HCT116 (cell line): ENCODE results near the gene AZIN2. TPM values are rescaled to one million over a fixed set of nuclear protein-coding genes. Genes with fewer than 3 reads are reported as not detected.
"Not testable (repeated sequence)": the region's sequence is repeated elsewhere in the genome, so short reads cannot be mapped to it uniquely, and the experiment has no call there.

Experiments used
- ATAC-seq: fragments of 200-7000 bp; cut with Tn5 transposase; 2 replicates; pipeline ENCODE4 v1.9.1; 2020; ENCODE audit warnings: mild to moderate bottlenecking, moderate library complexity
- BruUV-seq: library from RNA; stranded (reverse); fragments of 400-500 nt; replicated peaks from 2 replicates; lab custom pipeline; 2021; lab: Mats Ljungman, UMichigan
- CTCF ChIA-PET: fragments of 300-600 bp; sonication (Branson Sonifier 250); formaldehyde crosslinking; loops from one replicate; lab custom pipeline; 2021; ENCODE audit warnings: antibody characterized with exemption; lab: Charles Lee
- POLR2A ChIA-PET: fragments of 300-600, 350-600 bp; sonication (Branson Sonifier 250); formaldehyde crosslinking; loops from one replicate; lab custom pipeline; 2021; ENCODE audit warnings: antibody characterized with exemption; lab: Charles Lee
- RAD21 ChIA-PET, 2 experiments: fragments of 300-600 bp; sonication (Branson Sonifier 250); formaldehyde crosslinking; loops; one replicate each; lab custom pipeline; 2023; ENCODE audit warnings: low total read pairs in 2 of 2; ENCODE audit not compliant: uncharacterized antibody in 2 of 2, unreplicated experiment in 2 of 2, low non-redundant PET in 1 of 2; lab: Charles Lee
- DNase-seq: peaks from one replicate; pipeline ENCODE4 v3.0.0-alpha.2; 2010; ENCODE audit warnings: low read depth, low spot score
- H2AFZ ChIP-seq: fragments of 200-600 bp; shearing (Covaris generic), sonication (generic); 2 replicates; pipeline ENCODE4 v1.6.1; 2017; ENCODE audit warnings: low read depth, mixed run types, mixed read lengths, antibody characterized with exemption, low read length; ENCODE audit not compliant: poor library complexity, severe bottlenecking
- H3K27ac ChIP-seq: 2 replicates; pipeline ENCODE4 v1.5.1; 2012; ENCODE audit warnings: low read depth, low read length
- H3K27me3 ChIP-seq: fragments of 200-600 bp; sonication (generic); 2 replicates; pipeline ENCODE4 v1.6.1; 2016; ENCODE audit warnings: mixed run types, low read length, mixed read lengths; ENCODE audit not compliant: insufficient read depth
- H3K36me3 ChIP-seq, 2 experiments: fragments of 200-500 bp in 1 of 2; fragments of 200-600 bp in 1 of 2; sonication (Bioruptor generic) in 1 of 2; sonication (generic) in 1 of 2; 2 replicates each; pipeline versions ENCODE4 v1.5.1 to v1.6.1; 2014 to 2016; ENCODE audit warnings: low read length in 2 of 2, inconsistent platforms in 1 of 2, mixed read lengths in 1 of 2, mixed run types in 1 of 2; ENCODE audit not compliant: insufficient read depth in 2 of 2, control insufficient read depth in 1 of 2
- H3K4me1 ChIP-seq, 2 experiments: fragments of 200-600 bp in 1 of 2; sonication (generic) in 1 of 2; 2 replicates each; pipeline versions ENCODE4 v1.5.1 to v1.6.1; 2012 to 2017; ENCODE audit warnings: low read length in 2 of 2, inconsistent platforms in 1 of 2, mild to moderate bottlenecking in 1 of 2, mixed read lengths in 1 of 2, mixed run types in 1 of 2, moderate library complexity in 1 of 2; ENCODE audit not compliant: insufficient read depth in 2 of 2, control insufficient read depth in 1 of 2
- H3K4me2 ChIP-seq: fragments of 200-600 bp; sonication (generic); 2 replicates; pipeline ENCODE4 v1.6.1; 2017; ENCODE audit warnings: mixed run types, low read length, mixed read lengths
- H3K4me3 ChIP-seq, 2 experiments: fragments of 200-600 bp in 1 of 2; sonication (generic) in 1 of 2; replicated peaks in 1 of 2; 2 replicates each; pipeline ENCODE4 v1.5.1; 2011 to 2016; ENCODE audit warnings: low read length in 2 of 2, control low read depth in 1 of 2, low read depth in 1 of 2, mild to moderate bottlenecking in 1 of 2, mixed read lengths in 1 of 2, mixed run types in 1 of 2
- H3K79me2 ChIP-seq: fragments of 200-600 bp; sonication (generic); 2 replicates; pipeline ENCODE4 v1.6.1; 2017; ENCODE audit warnings: mild to moderate bottlenecking, mixed run types, low read length, moderate library complexity, mixed read lengths; ENCODE audit not compliant: insufficient read depth
- H3K9ac ChIP-seq: fragments of 200-600 bp; sonication (generic); 2 replicates; pipeline ENCODE4 v1.6.1; 2016; ENCODE audit warnings: low read length, mixed read lengths
- H3K9me2 ChIP-seq: fragments of 200-600 bp; sonication (generic), shearing (Covaris generic); 2 replicates; pipeline ENCODE4 v1.6.1; 2017; ENCODE audit warnings: mixed run types, mild to moderate bottlenecking, moderate library complexity; ENCODE audit not compliant: insufficient read depth
- H3K9me3 ChIP-seq, 2 experiments: fragments of 200-500 bp in 1 of 2; fragments of 200-600 bp in 1 of 2; sonication (Bioruptor generic) in 1 of 2; sonication (generic) in 1 of 2; 2 replicates each; pipeline ENCODE4 v1.6.1; 2014 to 2017; ENCODE audit warnings: low read length in 2 of 2, mixed read lengths in 2 of 2, inconsistent platforms in 1 of 2, low read depth in 1 of 2, mild to moderate bottlenecking in 1 of 2, mixed run types in 1 of 2, moderate library complexity in 1 of 2; ENCODE audit not compliant: control insufficient read depth in 1 of 2, insufficient read depth in 1 of 2
- H4K20me1 ChIP-seq: fragments of 200-600 bp; sonication (generic), shearing (Covaris generic); 2 replicates; pipeline ENCODE4 v1.6.1; 2017; ENCODE audit warnings: mixed run types, mild to moderate bottlenecking, moderate library complexity; ENCODE audit not compliant: insufficient read depth
- ATF3 ChIP-seq: IDR thresholded peaks from 2 replicates; pipeline ENCODE4 v1.6.1; 2012
- CBX3 ChIP-seq: IDR thresholded peaks from 2 replicates; pipeline ENCODE4 v1.6.1; 2012; ENCODE audit warnings: low read depth
- CEBPB ChIP-seq: IDR thresholded peaks from 2 replicates; pipeline ENCODE4 v1.6.1; 2012; ENCODE audit warnings: low read depth
- EGR1 ChIP-seq: IDR thresholded peaks from 2 replicates; pipeline ENCODE4 v1.6.1; 2012; ENCODE audit warnings: low read depth
- ELF1 ChIP-seq: IDR thresholded peaks from 2 replicates; pipeline ENCODE4 v1.6.1; 2012; ENCODE audit warnings: low read depth, borderline replicate concordance
- EZH2phosphoT487 ChIP-seq: fragments of 200-600 bp; IDR thresholded peaks from 2 replicates; pipeline ENCODE4 v1.6.1; 2018; ENCODE audit warnings: antibody characterized with exemption, borderline replicate concordance
- FOSL1 ChIP-seq: IDR thresholded peaks from 2 replicates; pipeline ENCODE4 v1.6.1; 2012; ENCODE audit warnings: low read depth
- POLR2AphosphoS5 ChIP-seq: IDR thresholded peaks from 2 replicates; pipeline ENCODE4 v1.6.1; 2011; ENCODE audit warnings: mild to moderate bottlenecking, low read depth, low read length, moderate library complexity
- SIN3A ChIP-seq: IDR thresholded peaks from 2 replicates; pipeline ENCODE4 v1.6.1; 2012; ENCODE audit warnings: low read depth
- SP1 ChIP-seq: IDR thresholded peaks from 2 replicates; pipeline ENCODE4 v1.6.1; 2012; ENCODE audit warnings: low read depth
- SRF ChIP-seq: IDR thresholded peaks from 2 replicates; pipeline ENCODE4 v1.6.1; 2012; ENCODE audit warnings: low read depth
- YY1 ChIP-seq: IDR thresholded peaks from 2 replicates; pipeline ENCODE4 v1.6.1; 2011; ENCODE audit warnings: low read length, low read depth, moderate library complexity, mild to moderate bottlenecking; ENCODE audit not compliant: insufficient replicate concordance; ENCODE audit errors: extremely low read depth
- ZBTB33 ChIP-seq: IDR thresholded peaks from 2 replicates; pipeline ENCODE4 v1.6.1; 2011; ENCODE audit warnings: mild to moderate bottlenecking, low read length, moderate library complexity; ENCODE audit not compliant: insufficient replicate concordance; ENCODE audit errors: extremely low read depth
- ZFX ChIP-seq: fragments of 450-650 bp; IDR thresholded peaks from 2 replicates; pipeline ENCODE4 v1.6.1; 2017
- ZNF274 ChIP-seq: fragments of 200-500 bp; sonication (Bioruptor generic); IDR thresholded peaks from 2 replicates; pipeline ENCODE4 v1.6.1; 2014; ENCODE audit warnings: mild to moderate bottlenecking, low read depth, low read length, inconsistent platforms
- intact Hi-C: fragments of 100-400 bp; cut with micrococcal nuclease; formaldehyde crosslinking; loops from 2 replicates; pipeline ENCODE4 v1.10.0; 2022
- total RNA-seq: library from RNA; stranded (reverse); gene quantifications from one replicate; pipeline ENCODE4 v1.2.1, GENCODE V29; 2021; ENCODE audit not compliant: unreplicated experiment
- TF ChIP-seq, protein P1 (sequence below): IDR thresholded peaks from 2 replicates; pipeline ENCODE4 v1.6.1; 2012
- TF ChIP-seq, protein P2 (sequence below), 3 experiments: fragments of 200-600 bp in 1 of 3; sonication (generic) in 1 of 3; IDR thresholded peaks in 2 of 3; conservative IDR thresholded peaks in 1 of 3; 2 replicates each; pipeline ENCODE4 v1.5.1; 2012 to 2017; ENCODE audit warnings: low read depth in 2 of 3, low read length in 2 of 3, antibody characterized with exemption in 1 of 3, borderline replicate concordance in 1 of 3, control low read depth in 1 of 3, mild to moderate bottlenecking in 1 of 3, mixed read lengths in 1 of 3, mixed run types in 1 of 3, moderate library complexity in 1 of 3; ENCODE audit not compliant: insufficient read depth in 1 of 3

The AZIN2 gene
- total RNA-seq, 1 experiment from 2014 or later: 7.8 TPM

GRCh38 chr1:33064284-33064683, 16.7 kb upstream of the AZIN2 start:
- DNase-seq, ATAC-seq, H3K27ac ChIP-seq, intact Hi-C loops, H3K4me1 ChIP-seq, H3K9me2 ChIP-seq: not testable (repeated sequence)
- TF ChIP-seq CBX3: peak; percentile 32; the same call in 1 of the 2 replicates
- TF ChIP-seq, all 23 proteins: peak for 1; not testable (repeated sequence) for 22
- RAD21 ChIA-PET, H3K9me3 ChIP-seq, POLR2A ChIA-PET, H4K20me1 ChIP-seq, H2AFZ ChIP-seq, H3K36me3 ChIP-seq, H3K9ac ChIP-seq, H3K4me3 ChIP-seq, CTCF ChIA-PET, H3K4me2 ChIP-seq, BruUV-seq, H3K27me3 ChIP-seq, H3K79me2 ChIP-seq: not testable (repeated sequence)

- no peak overlapping the region for H3K27ac ChIP-seq
- POLR2A ChIA-PET: no interaction called here
Observed at GRCh38 chr1:33065301-33065700, 15.7 kb upstream of the AZIN2 start.

More at GRCh38 chr1:33065301-33065700, 15.7 kb upstream of the AZIN2 start:
- ATAC-seq: no peak
- TF ChIP-seq, protein P1, sequence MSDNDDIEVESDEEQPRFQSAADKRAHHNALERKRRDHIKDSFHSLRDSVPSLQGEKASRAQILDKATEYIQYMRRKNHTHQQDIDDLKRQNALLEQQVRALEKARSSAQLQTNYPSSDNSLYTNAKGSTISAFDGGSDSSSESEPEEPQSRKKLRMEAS: no peak
- TF ChIP-seq FOSL1 (no peak), SIN3A (no peak), ELF1 (no peak), YY1 (no peak), ZFX (no peak), ZNF274 (no peak), EZH2phosphoT487 (no peak), POLR2AphosphoS5 (no peak), CEBPB (no peak), ATF3 (no peak), SRF (no peak), CBX3 (no peak), EGR1 (no peak), SP1 (no peak), ZBTB33 (no peak)
- TF ChIP-seq, protein P2, sequence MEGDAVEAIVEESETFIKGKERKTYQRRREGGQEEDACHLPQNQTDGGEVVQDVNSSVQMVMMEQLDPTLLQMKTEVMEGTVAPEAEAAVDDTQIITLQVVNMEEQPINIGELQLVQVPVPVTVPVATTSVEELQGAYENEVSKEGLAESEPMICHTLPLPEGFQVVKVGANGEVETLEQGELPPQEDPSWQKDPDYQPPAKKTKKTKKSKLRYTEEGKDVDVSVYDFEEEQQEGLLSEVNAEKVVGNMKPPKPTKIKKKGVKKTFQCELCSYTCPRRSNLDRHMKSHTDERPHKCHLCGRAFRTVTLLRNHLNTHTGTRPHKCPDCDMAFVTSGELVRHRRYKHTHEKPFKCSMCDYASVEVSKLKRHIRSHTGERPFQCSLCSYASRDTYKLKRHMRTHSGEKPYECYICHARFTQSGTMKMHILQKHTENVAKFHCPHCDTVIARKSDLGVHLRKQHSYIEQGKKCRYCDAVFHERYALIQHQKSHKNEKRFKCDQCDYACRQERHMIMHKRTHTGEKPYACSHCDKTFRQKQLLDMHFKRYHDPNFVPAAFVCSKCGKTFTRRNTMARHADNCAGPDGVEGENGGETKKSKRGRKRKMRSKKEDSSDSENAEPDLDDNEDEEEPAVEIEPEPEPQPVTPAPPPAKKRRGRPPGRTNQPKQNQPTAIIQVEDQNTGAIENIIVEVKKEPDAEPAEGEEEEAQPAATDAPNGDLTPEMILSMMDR (IDR thresholded peaks at IDR 0.05 in 2 of 3, conservative IDR thresholded peaks at IDR 0.05 in 1 of 3; ENCODE audit: borderline replicate concordance in 1 of 3, insufficient read depth in 1 of 3, low read depth in 2 of 3, low read length in 2 of 3): no peak
- Histone ChIP-seq H3K36me3 (no peaks in the 10 kb centered on the region), H3K79me2 (no peaks in the 10 kb centered on the region), H3K9me3 (peaks cover 0 to 5% of the 10 kb centered on the region in 2 experiments; a peak in 1 of 4 replicates), H4K20me1 (no peaks in the 10 kb centered on the region), H3K9me2 (no peaks in the 10 kb centered on the region), H3K4me2 (no peak overlapping the region), H3K4me3 (no peak overlapping the region), H3K9ac (no peak overlapping the region), H3K4me1 (no peaks in the 10 kb centered on the region), H3K27me3 (no peaks in the 10 kb centered on the region), H2AFZ (no peak overlapping the region)
- ChIA-PET CTCF (no interaction called here), RAD21 (no interaction called here)
- intact Hi-C loops: no loop called here
- no TSS peak for BruUV-seq
- no peak for DNase-seq
